Adipose tissue (tissue), 3 donors: ENCODE measurements around the gene NLGN1. TPM values are rescaled to one million over a fixed set of nuclear protein-coding genes. Genes with fewer than 3 reads are reported as not detected.
"Not testable (repeated sequence)": the region's sequence is repeated elsewhere in the genome, so short reads cannot be mapped to it uniquely, and the experiment has no call there.

Source experiments
- H3K27ac ChIP-seq: one replicate; pipeline ENCODE4 v1.5.1; 2013; ENCODE audit warnings: low read depth, low read length
- whole genome bisulfite sequencing, 3 donors: extraction: QIAGEN DNeasy Blood & Tissue Kit; methylation state at CpG; one replicate each; pipeline ENCODE4 v1.1.7; 2013; 5-methylcytosine and 5-hydroxymethylcytosine counted together
- polyA plus RNA-seq, 3 donors: library from polyadenylated mRNA; stranded (reverse); fragments of 200-250 nt; gene quantifications; one replicate each; pipeline ENCODE4 v1.2.3, GENCODE V29; 2013
- donor health status: healthy with polysubstance abuse.
- donor health status: Bipolar disorder and iron deficiency.
- donor health status: healthy.

Gene NLGN1
- polyA plus RNA-seq, 3 donors: 0.23 to 1.8 (median 1.0) TPM

DNA sequence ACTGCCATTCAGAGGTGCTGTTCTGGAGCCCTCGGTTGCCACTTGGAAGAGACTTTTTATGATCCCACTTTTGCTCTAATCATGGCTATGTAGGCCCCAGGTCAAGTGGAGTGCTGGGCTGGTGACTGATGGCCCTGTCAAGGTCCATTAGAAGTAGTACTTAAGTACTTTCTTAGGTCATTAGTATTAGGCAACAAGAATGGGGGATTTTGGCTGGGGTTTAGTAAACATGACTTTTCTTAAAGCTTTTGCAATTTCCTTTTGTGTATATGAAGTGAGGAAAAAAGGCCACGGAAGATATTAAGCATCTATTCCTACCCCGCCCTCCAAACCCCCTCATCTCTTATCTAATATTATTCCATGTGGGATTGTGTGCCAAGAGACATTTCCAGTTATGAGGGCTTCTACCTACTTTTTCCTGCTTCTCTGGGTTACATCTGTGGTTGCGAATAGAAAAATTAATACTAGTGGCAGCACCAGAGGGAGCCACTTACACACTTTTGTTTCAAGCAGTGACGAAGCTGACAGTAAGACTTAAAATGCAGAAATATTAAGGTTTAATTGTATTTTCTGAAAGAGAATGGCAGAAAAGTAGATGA, 13.9 kb downstream of the NLGN1 start:
- WGBS, 3 donors: 21 to 36% (median 25%) methylated on average over 5 of the region's 5 CpGs
- H3K27ac ChIP-seq: no peak overlapping the region

- no peak overlapping the region for H3K27ac ChIP-seq
- 91 to 92% (median 92%) methylated on average over 1 of the region's 1 CpG for WGBS, 3 donors
Measured at GRCh38 chr3:173416070-173416469, 18.5 kb downstream of the NLGN1 start.

DNA sequence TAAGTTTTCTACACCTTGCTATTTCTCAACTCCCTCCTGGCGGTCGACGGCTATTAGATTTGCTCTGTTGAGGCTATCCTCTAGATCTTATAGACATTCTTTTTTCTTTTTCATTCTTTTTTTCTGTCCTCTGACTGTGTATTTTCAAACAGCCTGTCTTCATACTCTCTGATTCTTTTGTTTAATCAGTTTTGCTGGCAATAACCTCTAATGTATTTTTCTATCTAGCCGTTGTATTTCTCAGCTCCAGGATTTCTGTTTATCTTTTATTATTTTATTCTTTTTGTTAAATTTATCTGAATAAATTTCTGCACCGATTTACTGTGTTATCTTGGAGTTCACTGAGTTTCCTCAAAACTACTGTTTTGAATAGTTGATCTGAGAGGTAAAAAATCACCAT, 31.5 kb downstream of the NLGN1 start:
- 86 to 92% (median 91%) methylated on average over 5 of the region's 5 CpGs for WGBS, 3 donors
- no peak overlapping the region for H3K27ac ChIP-seq

- 87 to 90% (median 88%) methylated on average over 1 of the region's 1 CpG for WGBS, 3 donors
- no peak overlapping the region for H3K27ac ChIP-seq
Measured at GRCh38 chr3:173429527-173429926, 32.0 kb downstream of the NLGN1 start.

DNA sequence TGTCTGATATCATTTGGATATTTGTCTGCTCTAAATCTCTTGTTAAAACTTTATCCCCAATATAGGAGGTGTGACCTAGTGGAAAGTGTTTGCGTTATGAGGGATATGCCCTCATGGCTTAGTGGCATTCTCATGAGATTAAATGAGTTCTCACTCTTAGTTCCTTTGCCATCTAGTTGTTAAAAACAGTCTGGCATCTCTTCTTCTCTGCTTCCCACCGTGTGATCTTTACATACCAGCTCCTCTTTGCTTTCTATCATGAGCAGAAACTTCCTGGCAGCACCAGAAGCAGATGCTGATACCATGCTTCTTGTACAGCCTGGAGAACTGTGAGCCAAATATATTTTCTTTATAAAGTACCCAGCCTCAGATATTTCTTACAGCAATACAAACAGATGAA, 33.0 kb downstream of the NLGN1 start:
- WGBS, 3 donors: 54 to 69% (median 66%) methylated on average over 2 of the region's 2 CpGs
- no peak overlapping the region for H3K27ac ChIP-seq

DNA sequence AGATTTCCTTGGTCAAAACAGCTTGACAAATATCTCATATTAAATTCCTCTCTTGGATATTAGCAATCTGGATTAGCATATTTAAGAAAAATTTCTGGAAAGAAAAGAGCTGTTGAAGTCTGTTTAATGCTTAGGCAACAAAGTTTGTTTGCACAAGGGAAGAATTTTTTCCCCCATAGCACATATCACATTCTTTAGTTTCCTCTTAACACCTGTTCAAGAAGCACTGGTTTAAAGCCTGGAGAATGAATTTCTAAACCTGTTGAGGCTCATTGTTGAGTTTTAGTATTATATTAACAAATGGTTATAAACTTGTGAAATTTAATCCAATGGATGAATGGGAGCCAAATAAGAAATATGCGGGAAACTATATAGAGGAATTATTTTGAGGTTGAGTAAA, 41.5 kb downstream of the NLGN1 start:
- H3K27ac ChIP-seq: no peak overlapping the region
- 86 to 98% (median 89%) methylated on average over 1 of the region's 1 CpG for WGBS, 3 donors

DNA sequence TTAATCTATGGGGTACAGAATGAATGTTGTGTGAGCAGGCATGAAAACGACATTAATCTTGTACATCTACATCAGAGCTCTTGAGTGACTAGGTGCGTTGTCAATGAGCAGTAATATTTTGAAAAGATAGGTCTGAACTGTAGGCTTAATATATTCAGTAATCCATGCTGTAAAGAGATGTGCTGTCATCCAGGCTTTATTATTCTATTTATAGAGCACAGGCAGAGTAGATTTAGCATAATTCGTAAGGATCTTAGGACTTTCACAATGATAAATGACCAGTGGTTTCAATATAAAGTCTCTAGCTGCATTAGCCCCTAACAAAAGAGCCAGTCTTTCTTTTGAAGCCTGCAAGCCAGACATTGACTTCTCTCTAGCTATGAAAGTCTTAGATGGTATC, 43.0 kb downstream of the NLGN1 start:
- 68 to 87% (median 81%) methylated on average over 3 of the region's 3 CpGs for WGBS, 3 donors
- no peak overlapping the region for H3K27ac ChIP-seq

GRCh38 chr3:173451561-173451960, 54.0 kb downstream of the NLGN1 start:
- 84 to 94% (median 89%) methylated on average over 9 to 10 of the region's 10 CpGs for WGBS, 3 donors

GRCh38 chr3:173463250-173463649, 65.7 kb downstream of the NLGN1 start:
- no peak overlapping the region for H3K27ac ChIP-seq
- 75 to 77% (median 77%) methylated on average over 3 of the region's 3 CpGs for WGBS, 3 donors

More at GRCh38 chr3:173451561-173451960, 54.0 kb downstream of the NLGN1 start:
- H3K27ac ChIP-seq: not testable (repeated sequence)

DNA sequence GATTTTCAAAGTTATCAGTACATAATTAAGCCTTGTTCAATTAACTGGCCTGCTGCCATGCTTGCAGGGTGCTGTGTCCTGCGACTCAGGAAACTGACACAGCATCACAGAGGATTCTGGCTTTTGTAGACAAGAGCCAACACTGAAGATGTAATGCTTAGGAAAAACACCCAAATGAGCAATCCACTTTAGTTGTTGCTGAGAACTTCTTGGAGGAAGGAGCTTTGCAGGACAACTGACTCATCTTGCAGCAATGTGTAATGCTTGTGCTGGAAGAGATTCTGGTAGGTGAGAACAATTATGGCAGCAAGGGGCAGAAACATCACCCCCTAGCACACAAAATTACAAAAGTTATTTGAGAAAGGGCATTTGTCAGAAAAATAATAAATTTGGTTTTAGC, 67.6 kb downstream of the NLGN1 start:
- no peak overlapping the region for H3K27ac ChIP-seq
- 65 to 82% (median 82%) methylated on average over 1 of the region's 1 CpG for WGBS, 3 donors

- H3K27ac ChIP-seq: no peak overlapping the region
- 74 to 84% (median 81%) methylated on average over 4 of the region's 4 CpGs for whole genome bisulfite sequencing, 3 donors
Measured at GRCh38 chr3:173465898-173466678, 68.5 kb downstream of the NLGN1 start.

- H3K27ac ChIP-seq: no peak overlapping the region
Measured at GRCh38 chr3:173467501-173467900, 70.0 kb downstream of the NLGN1 start.

- no peak overlapping the region for H3K27ac ChIP-seq
- WGBS, 3 donors: 42 to 76% (median 51%) methylated on average over 1 of the region's 1 CpG
Measured at GRCh38 chr3:173473237-173473636, 75.7 kb downstream of the NLGN1 start.

DNA sequence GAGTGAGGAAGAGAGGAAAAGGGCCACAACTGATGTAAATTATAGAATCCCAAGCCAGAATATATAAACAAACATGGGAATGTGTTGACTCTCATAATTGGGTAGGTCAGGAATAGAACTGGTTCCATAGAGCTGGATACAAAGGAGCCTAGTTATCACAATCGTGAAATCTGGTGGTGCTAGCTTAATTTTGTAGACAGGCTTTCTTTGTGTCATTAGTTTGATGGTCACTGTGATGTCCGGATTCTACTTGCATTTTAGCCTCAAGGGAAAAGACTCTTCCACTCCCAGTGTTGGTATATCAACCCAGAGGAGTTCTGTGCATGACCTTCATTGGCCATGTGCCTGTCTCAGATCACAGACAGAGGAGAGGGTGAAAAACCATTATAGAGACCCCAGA, 81.8 kb downstream of the NLGN1 start:
- WGBS, 3 donors: 52 to 81% (median 73%) methylated on average over 2 of the region's 2 CpGs
- H3K27ac ChIP-seq: no peak overlapping the region

GRCh38 chr3:173501931-173502489, 104.5 kb downstream of the NLGN1 start:
- WGBS, 3 donors: 15 to 49% (median 36%) methylated on average over 1 of the region's 1 CpG
- H3K27ac ChIP-seq: no peak overlapping the region

DNA sequence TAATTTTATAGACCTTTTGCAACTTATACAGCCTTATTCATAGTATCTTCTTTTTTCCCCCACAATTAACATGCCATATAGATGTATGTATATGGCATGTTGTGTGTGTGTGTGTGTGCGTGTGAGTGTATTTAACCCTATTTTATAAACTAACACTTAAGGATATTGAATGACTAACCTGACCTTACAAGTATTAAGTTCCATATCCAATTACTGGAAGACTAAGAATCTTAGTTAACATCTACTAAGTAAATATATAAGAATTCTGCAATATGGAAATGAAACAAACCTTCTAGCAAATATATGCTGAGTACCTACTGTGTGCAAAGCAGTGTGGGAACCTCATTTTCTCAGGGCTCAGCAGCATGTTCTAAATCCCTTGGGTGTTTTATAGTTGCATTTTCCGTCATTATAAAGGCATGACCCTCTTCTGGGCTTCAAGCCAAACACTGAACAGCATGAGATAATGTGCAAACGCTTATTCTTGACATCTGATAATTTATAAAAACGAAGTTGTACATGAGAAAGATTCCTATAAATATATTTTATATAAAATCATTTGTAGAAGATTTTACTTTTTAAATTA, 105.5 kb downstream of the NLGN1 start:
- WGBS, 3 donors: 28 to 45% (median 39%) methylated on average over 4 of the region's 4 CpGs
- H3K27ac ChIP-seq: no peak overlapping the region

GRCh38 chr3:173510565-173510964, 113.0 kb downstream of the NLGN1 start:
- 57 to 73% (median 67%) methylated on average over 4 of the region's 4 CpGs for WGBS, 3 donors

GRCh38 chr3:173513123-173513522, 115.6 kb downstream of the NLGN1 start:
- H3K27ac ChIP-seq: no peak overlapping the region
- WGBS, 3 donors: 67 to 89% (median 70%) methylated on average over 1 of the region's 1 CpG

More at GRCh38 chr3:173510565-173510964, 113.0 kb downstream of the NLGN1 start:
- no peak overlapping the region for H3K27ac ChIP-seq

- 35 to 57% (median 52%) methylated on average over 8 of the region's 8 CpGs for WGBS, 3 donors
- H3K27ac ChIP-seq: no peak overlapping the region
Measured at GRCh38 chr3:173529062-173529711, 131.6 kb downstream of the NLGN1 start.
